ENCODE results near the gene TBX4. TPM values are rescaled to one million over a fixed set of nuclear protein-coding genes. Genes with fewer than 3 reads are reported as not detected.
"Not testable (repeated sequence)": the region's sequence is repeated elsewhere in the genome, so short reads cannot be mapped to it uniquely, and the experiment has no call there.

The TBX4 gene
- total RNA-seq, 1 experiment from 2014 or later, result 0.42 TPM

GRCh38 chr17:61524319-61524718, 72.1 kb downstream of the TBX4 start:
- DNase-seq (ENCODE audit: low read depth), result peak; percentile 34

DNA sequence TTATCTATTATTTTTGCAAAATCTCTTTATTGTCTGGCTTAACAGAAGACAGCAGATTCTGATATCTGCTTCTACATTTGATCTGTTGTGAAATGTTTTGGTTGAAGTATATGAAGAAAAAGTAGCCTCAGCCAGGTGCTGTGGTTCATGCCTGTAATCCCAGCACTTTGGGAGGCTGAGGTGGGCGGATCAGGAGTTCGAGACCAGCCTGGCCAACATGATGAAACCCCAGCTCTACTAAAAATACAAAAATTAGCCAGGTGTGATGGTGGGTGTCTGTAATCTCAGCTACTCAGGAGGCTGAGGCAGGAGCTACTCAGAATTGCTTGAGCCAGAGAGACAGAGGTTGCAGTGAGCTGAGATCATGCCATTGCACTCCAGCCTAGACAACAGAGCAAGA, 75.2 kb downstream of the TBX4 start:
- DNase-seq (ENCODE audit: low read depth), result not testable (repeated sequence)

DNA sequence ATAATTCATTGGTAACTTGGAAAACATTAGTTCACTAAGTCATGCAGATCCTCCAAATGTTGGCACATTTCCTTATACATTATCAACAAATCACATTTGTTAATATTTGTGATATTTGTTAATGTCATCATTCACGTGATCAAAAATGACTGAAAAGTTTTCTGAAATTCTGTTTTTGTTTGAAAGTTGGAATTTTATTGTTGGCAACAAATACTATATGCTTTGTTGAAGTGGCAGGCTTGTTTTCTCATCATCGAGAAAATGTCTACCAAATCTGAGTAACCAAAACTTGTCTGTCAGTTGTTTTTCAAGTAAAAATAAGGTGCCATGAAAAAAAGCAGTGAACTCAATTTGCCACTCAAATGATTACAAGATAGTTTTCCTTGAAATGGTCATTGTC, 75.9 kb downstream of the TBX4 start:
- no peak for DNase-seq (ENCODE audit: low read depth)

GRCh38 chr17:61531223-61531622, 79.0 kb downstream of the TBX4 start:
- no peak for DNase-seq (ENCODE audit: low read depth)

DNA sequence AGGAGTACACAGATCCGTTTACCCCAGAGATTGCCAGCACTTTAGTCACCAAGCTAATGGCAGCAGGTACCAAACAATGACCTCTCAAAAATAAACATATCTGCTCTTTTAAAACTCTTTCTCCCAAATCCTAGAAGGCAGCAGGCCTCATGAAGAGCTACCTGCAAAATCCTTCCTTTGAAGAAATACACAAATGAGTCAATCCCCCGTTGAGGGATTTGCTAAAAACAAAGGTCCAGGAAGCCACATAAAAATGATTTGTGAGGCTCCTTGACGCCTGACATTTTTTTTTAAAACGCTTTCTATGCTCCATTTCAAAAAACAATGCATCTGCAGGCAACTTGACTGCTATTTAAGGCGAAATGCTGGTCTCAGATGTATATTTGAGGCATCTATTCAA, 80.6 kb downstream of the TBX4 start:
- peak; percentile 52 for DNase-seq (ENCODE audit: low read depth)

DNA sequence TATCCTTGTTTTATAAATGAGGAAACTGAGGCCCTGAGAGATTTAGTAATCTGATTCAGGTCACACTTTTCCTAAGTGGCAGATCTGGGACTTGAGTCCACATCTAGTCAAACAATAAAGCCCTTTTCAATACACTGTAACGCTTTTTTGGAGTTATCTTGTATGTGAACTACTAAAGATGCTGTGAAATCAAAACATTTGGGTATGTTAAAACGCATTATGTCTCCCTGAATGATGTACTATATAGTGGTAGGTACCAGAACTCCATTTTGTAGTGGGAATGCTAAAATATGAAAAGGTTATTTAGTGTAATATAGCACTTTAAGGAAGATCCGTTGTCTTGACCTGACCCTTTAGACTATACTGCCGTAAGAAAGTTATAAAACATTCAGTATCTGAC, 81.6 kb downstream of the TBX4 start:
- DNase-seq (ENCODE audit: low read depth), result no peak

DNA sequence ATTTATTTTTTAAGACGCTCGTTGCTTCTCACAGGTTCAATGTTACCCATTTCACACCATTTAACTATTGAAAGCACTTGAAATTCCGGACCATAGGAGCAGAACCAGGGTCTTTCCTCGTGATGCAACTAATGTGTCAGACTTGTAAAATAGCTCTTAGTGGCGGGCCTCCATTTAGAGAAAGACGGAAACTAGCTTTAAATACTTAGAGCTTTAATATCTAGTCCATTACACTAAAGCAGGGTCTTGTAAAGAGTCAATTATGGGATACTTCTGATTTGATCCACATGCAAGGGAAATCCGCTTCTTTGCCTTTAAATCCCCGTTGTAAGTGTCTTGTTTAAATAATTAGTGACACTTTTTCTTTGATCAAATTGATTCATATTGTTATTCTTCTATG, 82.2 kb downstream of the TBX4 start:
- no peak for DNase-seq (ENCODE audit: low read depth)

Other genes starting within 250 kb of the TBX4 start
- gene TBX2, start 52.6 kb upstream of the TBX4 start, total RNA-seq (2014; rRNA removed; shearing (Covaris generic)), result 1.4 and 4.9 TPM in 2 replicates
- gene NACA2, start 138.8 kb downstream of the TBX4 start, total RNA-seq (2014; rRNA removed; shearing (Covaris generic)), result not detected in 2 replicates

Data from M059J (cell line).